ENCODE measurements around the gene NAPSA.
A peak's percentile ranks its signal among the peaks of the same experiment; 100 is the strongest.

NAPSA gene

GRCh38 chr19:50319156-50319555 lies 46.3 kb downstream of the NAPSA start:
- no peak overlapping the region for H2AFZ ChIP-seq (ENCODE audit: low read depth, low read length)
- H3K4me3 ChIP-seq (ENCODE audit: low read length) = no peak overlapping the region
- H3K27me3 ChIP-seq (ENCODE audit: insufficient read depth, low read length) = peaks cover 11% of the 10 kb centered on the region
- no peaks in the 10 kb centered on the region for H3K9me3 ChIP-seq (ENCODE audit: low read length)
- H3K4me1 ChIP-seq (ENCODE audit: insufficient read depth, low read length) = peaks cover 3% of the 10 kb centered on the region
- H3K36me3 ChIP-seq (ENCODE audit: insufficient read depth, low read length) = no peaks in the 10 kb centered on the region

- no peak overlapping the region for H3K4me3 ChIP-seq (ENCODE audit: low read length)
- H3K27me3 ChIP-seq (ENCODE audit: insufficient read depth, low read length) = peaks cover 18% of the 10 kb centered on the region
- H3K9me3 ChIP-seq (ENCODE audit: low read length) = no peaks in the 10 kb centered on the region
- H3K36me3 ChIP-seq (ENCODE audit: insufficient read depth, low read length) = no peaks in the 10 kb centered on the region
- no peak overlapping the region for H2AFZ ChIP-seq (ENCODE audit: low read depth, low read length)
- H3K4me1 ChIP-seq (ENCODE audit: insufficient read depth, low read length) = peaks cover 3% of the 10 kb centered on the region
Observed at GRCh38 chr19:50318438-50318837, 47.0 kb downstream of the NAPSA start.

- Histone ChIP-seq H3K4me1 (ENCODE audit: insufficient read depth, low read length) (peaks cover 3% of the 10 kb centered on the region), H3K27me3 (ENCODE audit: insufficient read depth, low read length) (peaks cover 21% of the 10 kb centered on the region), H3K36me3 (ENCODE audit: insufficient read depth, low read length) (no peaks in the 10 kb centered on the region), H3K9me3 (ENCODE audit: low read length) (no peaks in the 10 kb centered on the region), H3K4me3 (ENCODE audit: low read length) (no peak overlapping the region), H2AFZ (ENCODE audit: low read depth, low read length) (no peak overlapping the region)
Observed at GRCh38 chr19:50317115-50317514, 48.3 kb downstream of the NAPSA start.

GRCh38 chr19:50315773-50316448 lies 49.5 kb downstream of the NAPSA start:
- Histone ChIP-seq H3K4me3 (ENCODE audit: low read length) (peak overlapping the region; percentile 47), H3K4me1 (ENCODE audit: insufficient read depth, low read length) (peaks cover 3% of the 10 kb centered on the region), H3K27me3 (ENCODE audit: insufficient read depth, low read length) (peaks cover 21% of the 10 kb centered on the region), H3K9me3 (ENCODE audit: low read length) (no peaks in the 10 kb centered on the region), H2AFZ (ENCODE audit: low read depth, low read length) (no peak overlapping the region), H3K36me3 (ENCODE audit: insufficient read depth, low read length) (no peaks in the 10 kb centered on the region)

GRCh38 chr19:50314724-50315708 lies 50.4 kb downstream of the NAPSA start:
- H3K4me3 ChIP-seq (ENCODE audit: low read length) = peak overlapping the region; percentile 7
- no peaks in the 10 kb centered on the region for H3K36me3 ChIP-seq (ENCODE audit: insufficient read depth, low read length)
- H3K27me3 ChIP-seq (ENCODE audit: insufficient read depth, low read length) = peaks cover 26% of the 10 kb centered on the region

GRCh38 chr19:50313812-50314536 lies 51.5 kb downstream of the NAPSA start:
- Histone ChIP-seq H3K4me1 (ENCODE audit: insufficient read depth, low read length) (peaks cover 3% of the 10 kb centered on the region), H3K9me3 (ENCODE audit: low read length) (no peaks in the 10 kb centered on the region), H2AFZ (ENCODE audit: low read depth, low read length) (no peak overlapping the region), H3K4me3 (ENCODE audit: low read length) (no peak overlapping the region), H3K27me3 (ENCODE audit: insufficient read depth, low read length) (peaks cover 32% of the 10 kb centered on the region), H3K36me3 (ENCODE audit: insufficient read depth, low read length) (no peaks in the 10 kb centered on the region)

More at GRCh38 chr19:50314724-50315708, 50.4 kb downstream of the NAPSA start:
- Histone ChIP-seq H3K9me3 (ENCODE audit: low read length) (no peaks in the 10 kb centered on the region), H2AFZ (ENCODE audit: low read depth, low read length) (no peak overlapping the region), H3K4me1 (ENCODE audit: insufficient read depth, low read length) (peaks cover 3% of the 10 kb centered on the region)

GRCh38 chr19:50312967-50313811 lies 52.2 kb downstream of the NAPSA start:
- Histone ChIP-seq H3K36me3 (ENCODE audit: insufficient read depth, low read length) (no peaks in the 10 kb centered on the region), H2AFZ (ENCODE audit: low read depth, low read length) (no peak overlapping the region), H3K4me3 (ENCODE audit: low read length) (no peak overlapping the region), H3K9me3 (ENCODE audit: low read length) (no peaks in the 10 kb centered on the region), H3K4me1 (ENCODE audit: insufficient read depth, low read length) (peaks cover 3% of the 10 kb centered on the region), H3K27me3 (ENCODE audit: insufficient read depth, low read length) (peaks cover 40% of the 10 kb centered on the region)

- Histone ChIP-seq H3K4me3 (ENCODE audit: low read length) (no peak overlapping the region), H2AFZ (ENCODE audit: low read depth, low read length) (no peak overlapping the region), H3K9me3 (ENCODE audit: low read length) (no peaks in the 10 kb centered on the region), H3K36me3 (ENCODE audit: insufficient read depth, low read length) (no peaks in the 10 kb centered on the region), H3K27me3 (ENCODE audit: insufficient read depth, low read length) (peaks cover 42% of the 10 kb centered on the region), H3K4me1 (ENCODE audit: insufficient read depth, low read length) (peaks cover 3% of the 10 kb centered on the region)
Observed at GRCh38 chr19:50311723-50312635, 53.5 kb downstream of the NAPSA start.

GRCh38 chr19:50310759-50311465 lies 54.5 kb downstream of the NAPSA start:
- H3K4me3 ChIP-seq (ENCODE audit: low read length) = no peak overlapping the region
- H3K36me3 ChIP-seq (ENCODE audit: insufficient read depth, low read length) = no peaks in the 10 kb centered on the region
- H3K27me3 ChIP-seq (ENCODE audit: insufficient read depth, low read length) = peaks cover 52% of the 10 kb centered on the region

GRCh38 chr19:50309396-50310125 lies 55.9 kb downstream of the NAPSA start:
- Histone ChIP-seq H3K27me3 (ENCODE audit: insufficient read depth, low read length) (peaks cover 54% of the 10 kb centered on the region), H3K9me3 (ENCODE audit: low read length) (no peaks in the 10 kb centered on the region), H3K4me3 (ENCODE audit: low read length) (no peak overlapping the region), H3K36me3 (ENCODE audit: insufficient read depth, low read length) (no peaks in the 10 kb centered on the region), H3K4me1 (ENCODE audit: insufficient read depth, low read length) (no peaks in the 10 kb centered on the region), H2AFZ (ENCODE audit: low read depth, low read length) (no peak overlapping the region)

More at GRCh38 chr19:50310759-50311465, 54.5 kb downstream of the NAPSA start:
- Histone ChIP-seq H3K9me3 (ENCODE audit: low read length) (no peaks in the 10 kb centered on the region), H3K4me1 (ENCODE audit: insufficient read depth, low read length) (peaks cover 3% of the 10 kb centered on the region), H2AFZ (ENCODE audit: low read depth, low read length) (no peak overlapping the region)

GRCh38 chr19:50308991-50309390 lies 56.4 kb downstream of the NAPSA start:
- H3K4me1 ChIP-seq (ENCODE audit: insufficient read depth, low read length) = no peaks in the 10 kb centered on the region
- no peak overlapping the region for H2AFZ ChIP-seq (ENCODE audit: low read depth, low read length)
- no peaks in the 10 kb centered on the region for H3K9me3 ChIP-seq (ENCODE audit: low read length)
- H3K4me3 ChIP-seq (ENCODE audit: low read length) = no peak overlapping the region
- peaks cover 50% of the 10 kb centered on the region for H3K27me3 ChIP-seq (ENCODE audit: insufficient read depth, low read length)
- no peaks in the 10 kb centered on the region for H3K36me3 ChIP-seq (ENCODE audit: insufficient read depth, low read length)
